ENCODE results near the gene LRP8.

LRP8 gene

GRCh38 chr1:53316766-53317581 lies 10.9 kb downstream of the LRP8 start:
- Histone ChIP-seq H2BK12ac (ENCODE audit: low read length) (no peak overlapping the region), H3K36me3 (ENCODE audit: control insufficient read depth in 1 of 2, insufficient read depth in 2 of 2, low read length in 2 of 2) (no peaks in the 10 kb centered on the region), H3K79me1 (ENCODE audit: low read length) (no peaks in the 10 kb centered on the region), H2AFZ (ENCODE audit: insufficient read depth, low read length, poor library complexity) (no peak overlapping the region), H2BK5ac (ENCODE audit: low read depth, low read length, poor library complexity) (no peak overlapping the region), H4K8ac (ENCODE audit: low read depth, low read length) (no peak overlapping the region), H3K14ac (ENCODE audit: low read length) (no peak overlapping the region), H3K18ac (ENCODE audit: low read length) (no peak overlapping the region), H4K12ac (ENCODE audit: low read depth, low read length) (no peak overlapping the region), H3K9ac (ENCODE audit: low read length) (no peak overlapping the region), H3K4ac (ENCODE audit: low read depth, low read length) (no peak overlapping the region), H3K27me3 (ENCODE audit: insufficient read depth, low read length) (no peaks in the 10 kb centered on the region), H3K27ac (ENCODE audit: low read depth, low read length) (no peak overlapping the region), H4K91ac (ENCODE audit: low read depth, low read length) (no peak overlapping the region), H2AK5ac (ENCODE audit: low read length) (no peak overlapping the region), H3K9me3 (ENCODE audit: insufficient read depth, low read depth, low read length) (peaks cover 2% of the 10 kb centered on the region), H3K4me2 (ENCODE audit: low read length) (no peak overlapping the region), H3K79me2 (ENCODE audit: control insufficient read depth, insufficient read depth, low read length, poor library complexity) (no peaks in the 10 kb centered on the region), H2BK120ac (ENCODE audit: insufficient read depth, low read length, poor library complexity) (no peak overlapping the region), H3K4me3 (ENCODE audit: low read depth, low read length) (no peak overlapping the region), H3K23ac (ENCODE audit: low read length) (no peak overlapping the region), H3K4me1 (ENCODE audit: control insufficient read depth in 1 of 2, insufficient read depth in 2 of 2, low read length in 2 of 2) (peaks cover 0 to 2% of the 10 kb centered on the region in 2 experiments)
- WGBS (ENCODE audit: extremely low coverage, insufficient coverage, insufficient read length), result no CpG with 5 or more reads among the region's 17 CpGs
- no peak for DNase-seq

- no peaks in the 10 kb centered on the region for H3K27me3 ChIP-seq (ENCODE audit: insufficient read depth, low read length)
- no peaks in the 10 kb centered on the region for H3K36me3 ChIP-seq (ENCODE audit: control insufficient read depth in 1 of 2, insufficient read depth in 2 of 2, low read length in 2 of 2)
- H3K79me2 ChIP-seq (ENCODE audit: control insufficient read depth, insufficient read depth, low read length, poor library complexity), result no peaks in the 10 kb centered on the region
- no peak overlapping the region for H3K27ac ChIP-seq (ENCODE audit: low read depth, low read length)
- no peak overlapping the region for H3K14ac ChIP-seq (ENCODE audit: low read length)
- no CpG with 5 or more reads among the region's 1 CpG for WGBS (ENCODE audit: extremely low coverage, insufficient coverage, insufficient read length)
- H4K91ac ChIP-seq (ENCODE audit: low read depth, low read length), result no peak overlapping the region
- H2AFZ ChIP-seq (ENCODE audit: insufficient read depth, low read length, poor library complexity), result no peak overlapping the region
- H3K4me2 ChIP-seq (ENCODE audit: low read length), result no peak overlapping the region
- no peak for DNase-seq
- H2BK12ac ChIP-seq (ENCODE audit: low read length), result no peak overlapping the region
- H3K9me3 ChIP-seq (ENCODE audit: insufficient read depth, low read depth, low read length), result peaks cover 2% of the 10 kb centered on the region
- no peak overlapping the region for H2AK5ac ChIP-seq (ENCODE audit: low read length)
- H3K4ac ChIP-seq (ENCODE audit: low read depth, low read length), result no peak overlapping the region
- no peaks in the 10 kb centered on the region for H3K79me1 ChIP-seq (ENCODE audit: low read length)
- H3K23ac ChIP-seq (ENCODE audit: low read length), result no peak overlapping the region
- H3K18ac ChIP-seq (ENCODE audit: low read length), result no peak overlapping the region
- H2BK120ac ChIP-seq (ENCODE audit: insufficient read depth, low read length, poor library complexity), result no peak overlapping the region
- no peak overlapping the region for H4K12ac ChIP-seq (ENCODE audit: low read depth, low read length)
- peaks cover 0 to 2% of the 10 kb centered on the region in 2 experiments for H3K4me1 ChIP-seq (ENCODE audit: control insufficient read depth in 1 of 2, insufficient read depth in 2 of 2, low read length in 2 of 2)
- H2BK5ac ChIP-seq (ENCODE audit: low read depth, low read length, poor library complexity), result no peak overlapping the region
- no peak overlapping the region for H3K9ac ChIP-seq (ENCODE audit: low read length)
- no peak overlapping the region for H3K4me3 ChIP-seq (ENCODE audit: low read depth, low read length)
- H4K8ac ChIP-seq (ENCODE audit: low read depth, low read length), result no peak overlapping the region
These were observed 11.5 kb downstream of the LRP8 start for GRCh38 chr1:53316424-53316765.

- Histone ChIP-seq H3K36me3 (ENCODE audit: control insufficient read depth in 1 of 2, insufficient read depth in 2 of 2, low read length in 2 of 2) (no peaks in the 10 kb centered on the region), H3K27me3 (ENCODE audit: insufficient read depth, low read length) (no peaks in the 10 kb centered on the region), H3K79me1 (ENCODE audit: low read length) (no peaks in the 10 kb centered on the region), H3K79me2 (ENCODE audit: control insufficient read depth, insufficient read depth, low read length, poor library complexity) (no peaks in the 10 kb centered on the region), H3K4me2 (ENCODE audit: low read length) (no peak overlapping the region), H3K14ac (ENCODE audit: low read length) (no peak overlapping the region), H3K9ac (ENCODE audit: low read length) (no peak overlapping the region), H2BK12ac (ENCODE audit: low read length) (no peak overlapping the region), H4K12ac (ENCODE audit: low read depth, low read length) (no peak overlapping the region), H2AFZ (ENCODE audit: insufficient read depth, low read length, poor library complexity) (no peak overlapping the region), H4K91ac (ENCODE audit: low read depth, low read length) (no peak overlapping the region), H3K9me3 (ENCODE audit: insufficient read depth, low read depth, low read length) (peaks cover 2% of the 10 kb centered on the region), H2BK120ac (ENCODE audit: insufficient read depth, low read length, poor library complexity) (no peak overlapping the region), H3K23ac (ENCODE audit: low read length) (no peak overlapping the region), H3K4me1 (ENCODE audit: control insufficient read depth in 1 of 2, insufficient read depth in 2 of 2, low read length in 2 of 2) (peaks cover 0 to 2% of the 10 kb centered on the region in 2 experiments), H3K27ac (ENCODE audit: low read depth, low read length) (no peak overlapping the region), H3K4me3 (ENCODE audit: low read depth, low read length) (no peak overlapping the region), H2AK5ac (ENCODE audit: low read length) (no peak overlapping the region), H3K18ac (ENCODE audit: low read length) (no peak overlapping the region), H4K8ac (ENCODE audit: low read depth, low read length) (no peak overlapping the region), H2BK5ac (ENCODE audit: low read depth, low read length, poor library complexity) (no peak overlapping the region), H3K4ac (ENCODE audit: low read depth, low read length) (no peak overlapping the region)
- WGBS (ENCODE audit: extremely low coverage, insufficient coverage, insufficient read length), result no CpG with 5 or more reads among the region's 10 CpGs
- no peak for DNase-seq
These were observed 12.1 kb downstream of the LRP8 start for GRCh38 chr1:53315456-53316423.

- no peak overlapping the region for H2BK12ac ChIP-seq (ENCODE audit: low read length)
- no peak overlapping the region for H4K8ac ChIP-seq (ENCODE audit: low read depth, low read length)
- H3K79me2 ChIP-seq (ENCODE audit: control insufficient read depth, insufficient read depth, low read length, poor library complexity), result no peaks in the 10 kb centered on the region
- peaks cover 0 to 2% of the 10 kb centered on the region in 2 experiments for H3K4me1 ChIP-seq (ENCODE audit: control insufficient read depth in 1 of 2, insufficient read depth in 2 of 2, low read length in 2 of 2)
- no peak overlapping the region for H2BK5ac ChIP-seq (ENCODE audit: low read depth, low read length, poor library complexity)
- WGBS (ENCODE audit: extremely low coverage, insufficient coverage, insufficient read length), result no CpG with 5 or more reads among the region's 3 CpGs
- H3K9ac ChIP-seq (ENCODE audit: low read length), result no peak overlapping the region
- no peak overlapping the region for H3K4me2 ChIP-seq (ENCODE audit: low read length)
- H2AK5ac ChIP-seq (ENCODE audit: low read length), result no peak overlapping the region
- H3K9me3 ChIP-seq (ENCODE audit: insufficient read depth, low read depth, low read length), result peaks cover 2% of the 10 kb centered on the region
- H3K4ac ChIP-seq (ENCODE audit: low read depth, low read length), result no peak overlapping the region
- no peak overlapping the region for H3K27ac ChIP-seq (ENCODE audit: low read depth, low read length)
- H3K36me3 ChIP-seq (ENCODE audit: control insufficient read depth in 1 of 2, insufficient read depth in 2 of 2, low read length in 2 of 2), result no peaks in the 10 kb centered on the region
- no peak overlapping the region for H4K12ac ChIP-seq (ENCODE audit: low read depth, low read length)
- no peak overlapping the region for H3K18ac ChIP-seq (ENCODE audit: low read length)
- H3K14ac ChIP-seq (ENCODE audit: low read length), result no peak overlapping the region
- no peaks in the 10 kb centered on the region for H3K27me3 ChIP-seq (ENCODE audit: insufficient read depth, low read length)
- H3K4me3 ChIP-seq (ENCODE audit: low read depth, low read length), result no peak overlapping the region
- no peak for DNase-seq
- H4K91ac ChIP-seq (ENCODE audit: low read depth, low read length), result no peak overlapping the region
- H2AFZ ChIP-seq (ENCODE audit: insufficient read depth, low read length, poor library complexity), result no peak overlapping the region
- no peak overlapping the region for H2BK120ac ChIP-seq (ENCODE audit: insufficient read depth, low read length, poor library complexity)
- H3K23ac ChIP-seq (ENCODE audit: low read length), result no peak overlapping the region
- H3K79me1 ChIP-seq (ENCODE audit: low read length), result no peaks in the 10 kb centered on the region
These were observed 12.8 kb downstream of the LRP8 start for GRCh38 chr1:53315046-53315445.
